IMR-90 (cell line): Measurements from ENCODE around the gene MRC2. TPM values are rescaled to one million over a fixed set of nuclear protein-coding genes. Genes with fewer than 3 reads are reported as not detected.

Experiments
- ATAC-seq: fragments of 200-7000 bp; cut with Tn5 transposase; 2 replicates; pipeline ENCODE4 v1.9.1; 2020; ENCODE audit warnings: low read depth, mild to moderate bottlenecking, moderate library complexity
- BruUV-seq: library from RNA; stranded (reverse); fragments of 400-500 nt; replicated peaks from 2 replicates; lab custom pipeline; 2021; lab: Mats Ljungman, UMichigan
- CTCF ChIA-PET: fragments of 300-600 bp; formaldehyde crosslinking; extraction: SDS; loops from one replicate; lab custom pipeline; 2021; ENCODE audit warnings: antibody characterized with exemption; lab: Yijun Ruan, JAX
- POLR2A ChIA-PET: fragments of 300-600 bp; sonication (Branson Sonifier 250); formaldehyde crosslinking; loops from one replicate; lab custom pipeline; 2022; ENCODE audit warnings: antibody characterized with exemption; ENCODE audit not compliant: unreplicated experiment; lab: Charles Lee
- DNase-seq: peaks from one replicate; pipeline ENCODE4 v3.0.0; 2013
- H2AFZ ChIP-seq: replicated peaks from 2 replicates; pipeline ENCODE3; 2013; ENCODE audit warnings: low read length, mild to moderate bottlenecking; ENCODE audit not compliant: poor library complexity
- H2AK5ac ChIP-seq: 2 replicates; pipeline ENCODE4 v1.6.1; 2013; ENCODE audit warnings: low read depth, low read length, inconsistent platforms
- H2AK9ac ChIP-seq: replicated peaks from 2 replicates; pipeline ENCODE3; 2013; ENCODE audit warnings: mild to moderate bottlenecking, low read depth, low read length, moderate library complexity; ENCODE audit not compliant: poor library complexity
- H2BK120ac ChIP-seq: 2 replicates; pipeline ENCODE4 v1.6.1; 2013; ENCODE audit warnings: low read depth, low read length, inconsistent platforms
- H2BK15ac ChIP-seq: 3 replicates; pipeline ENCODE4 v1.6.1; 2013; ENCODE audit warnings: low read depth, low read length, inconsistent platforms
- H2BK20ac ChIP-seq: 2 replicates; pipeline ENCODE4 v1.6.1; 2013; ENCODE audit warnings: low read depth, mild to moderate bottlenecking, inconsistent platforms, low read length, moderate library complexity
- H2BK5ac ChIP-seq: 2 replicates; pipeline ENCODE4 v1.6.1; 2013; ENCODE audit warnings: mild to moderate bottlenecking, low read depth, low read length, inconsistent platforms; ENCODE audit not compliant: poor library complexity, severe bottlenecking
- H3K14ac ChIP-seq: replicated peaks from 2 replicates; pipeline ENCODE4 v1.6.1; 2013; ENCODE audit warnings: low read depth, low read length, inconsistent platforms
- H3K18ac ChIP-seq: 2 replicates; pipeline ENCODE4 v1.6.1; 2013; ENCODE audit warnings: low read depth, low read length, control low read depth
- H3K23ac ChIP-seq: 2 replicates; pipeline ENCODE4 v1.6.1; 2013; ENCODE audit warnings: low read depth, low read length, inconsistent platforms
- H3K27ac ChIP-seq: 2 replicates; pipeline ENCODE4 v1.5.1; 2013; ENCODE audit warnings: mild to moderate bottlenecking, control low read depth, low read length; ENCODE audit not compliant: insufficient read depth
- H3K27me3 ChIP-seq: 2 replicates; pipeline ENCODE4 v1.6.1; 2013; ENCODE audit warnings: low read length; ENCODE audit not compliant: control insufficient read depth, insufficient read depth
- H3K36me3 ChIP-seq: 2 replicates; pipeline ENCODE4 v1.6.1; 2013; ENCODE audit warnings: low read length, mixed read lengths; ENCODE audit not compliant: control insufficient read depth, insufficient read depth
- H3K4ac ChIP-seq: 2 replicates; pipeline ENCODE4 v1.6.1; 2013; ENCODE audit warnings: low read depth, low read length, inconsistent platforms
- H3K4me1 ChIP-seq: 2 replicates; pipeline ENCODE4 v1.6.1; 2013; ENCODE audit warnings: low read length, mixed read lengths; ENCODE audit not compliant: control insufficient read depth, insufficient read depth
- H3K4me2 ChIP-seq: 2 replicates; pipeline ENCODE4 v1.6.1; 2013; ENCODE audit warnings: low read depth, mild to moderate bottlenecking, control low read depth, low read length, moderate library complexity
- H3K4me3 ChIP-seq: 2 replicates; pipeline ENCODE4 v1.5.1; 2013; ENCODE audit warnings: low read depth, mild to moderate bottlenecking, control low read depth, low read length, moderate library complexity; ENCODE audit not compliant: insufficient read depth
- H3K56ac ChIP-seq: 2 replicates; pipeline ENCODE4 v1.6.1; 2013; ENCODE audit warnings: low read length, inconsistent platforms; ENCODE audit not compliant: insufficient read depth; ENCODE audit errors: extremely low read depth
- H3K79me1 ChIP-seq, 2 experiments: 2 replicates each; pipeline ENCODE4 v1.6.1; 2013; ENCODE audit warnings: low read length in 2 of 2, inconsistent platforms in 1 of 2, low read depth in 1 of 2
- H3K9ac ChIP-seq: 2 replicates; pipeline ENCODE4 v1.6.1; 2013; ENCODE audit warnings: low read depth, low read length, control low read depth
- H3K9me1 ChIP-seq: 2 replicates; pipeline ENCODE4 v1.6.1; 2013; ENCODE audit warnings: low read length, inconsistent platforms; ENCODE audit not compliant: insufficient read depth
- H3K9me3 ChIP-seq: 2 replicates; pipeline ENCODE4 v1.6.1; 2013; ENCODE audit warnings: low read length; ENCODE audit not compliant: control insufficient read depth, insufficient read depth
- H4K20me1 ChIP-seq: 2 replicates; pipeline ENCODE4 v1.6.1; 2013; ENCODE audit warnings: low read length, inconsistent platforms; ENCODE audit not compliant: insufficient read depth
- H4K5ac ChIP-seq: 2 replicates; pipeline ENCODE4 v1.6.1; 2013; ENCODE audit warnings: mild to moderate bottlenecking, low read depth, low read length, control low read depth
- H4K8ac ChIP-seq, 2 experiments: 2 replicates each; pipeline ENCODE4 v1.6.1; 2013; ENCODE audit warnings: low read depth in 2 of 2, low read length in 2 of 2, control low read depth in 1 of 2, inconsistent platforms in 1 of 2
- H4K91ac ChIP-seq: 2 replicates; pipeline ENCODE4 v1.6.1; 2013; ENCODE audit warnings: low read depth, low read length, inconsistent platforms; ENCODE audit not compliant: insufficient read depth
- BHLHE40 ChIP-seq: fragments of 150-350 bp; IDR thresholded peaks from 2 replicates; pipeline ENCODE4 v1.6.1; 2016; ENCODE audit warnings: mild to moderate bottlenecking, low read depth, low read length
- CEBPB ChIP-seq: IDR thresholded peaks from 2 replicates; pipeline ENCODE4 v1.6.1; 2012; ENCODE audit warnings: low read depth, low read length, improper control_type of control experiment
- CHD1 ChIP-seq: IDR thresholded peaks from 2 replicates; pipeline ENCODE4 v1.6.1; 2012; ENCODE audit warnings: low read depth, low read length, improper control_type of control experiment
- ELK1 ChIP-seq: fragments of 150-350 bp; IDR thresholded peaks from 2 replicates; pipeline ENCODE4 v1.6.1; 2016; ENCODE audit warnings: low read depth, mild to moderate bottlenecking, low read length, moderate library complexity, borderline replicate concordance
- FOS ChIP-seq: fragments of 150-350 bp; IDR thresholded peaks from 2 replicates; pipeline ENCODE4 v1.6.1; 2016; ENCODE audit warnings: low read depth, low read length
- MAFK ChIP-seq: IDR thresholded peaks from 2 replicates; pipeline ENCODE4 v1.6.1; 2012; ENCODE audit warnings: low read depth, low read length, improper control_type of control experiment
- MAZ ChIP-seq: IDR thresholded peaks from 2 replicates; pipeline ENCODE4 v1.6.1; 2012; ENCODE audit warnings: low read depth, mild to moderate bottlenecking, low read length, improper control_type of control experiment, moderate library complexity, borderline replicate concordance
- NFE2L2 ChIP-seq: fragments of 150-350 bp; IDR thresholded peaks from 2 replicates; pipeline ENCODE4 v1.6.1; 2016; ENCODE audit warnings: low read depth, mild to moderate bottlenecking, low read length
- POLR2A ChIP-seq: IDR thresholded peaks from 2 replicates; pipeline ENCODE4 v1.6.1; 2012; ENCODE audit warnings: mild to moderate bottlenecking, low read depth, low read length
- RAD21 ChIP-seq: IDR thresholded peaks from 2 replicates; pipeline ENCODE4 v1.6.1; 2012; ENCODE audit warnings: low read length, improper control_type of control experiment
- RCOR1 ChIP-seq: IDR thresholded peaks from 2 replicates; pipeline ENCODE4 v1.6.1; 2012; ENCODE audit warnings: mild to moderate bottlenecking, low read length, improper control_type of control experiment; ENCODE audit not compliant: insufficient replicate concordance
- RFX5 ChIP-seq: IDR thresholded peaks from 2 replicates; pipeline ENCODE4 v1.8.0; 2012; ENCODE audit warnings: low read depth, mild to moderate bottlenecking, low read length, moderate library complexity
- SMC3 ChIP-seq: fragments of 150-350 bp; IDR thresholded peaks from 2 replicates; pipeline ENCODE4 v1.6.1; 2016; ENCODE audit warnings: low read depth, mild to moderate bottlenecking, antibody characterized with exemption, low read length, moderate library complexity
- USF2 ChIP-seq: fragments of 150-350 bp; IDR thresholded peaks from 2 replicates; pipeline ENCODE4 v1.6.1; 2017; ENCODE audit warnings: mild to moderate bottlenecking, antibody characterized with exemption, low read length, low read depth
- WGBS, 2 experiments: methylation state at CpG; one replicate each; pipeline versions ENCODE4 v1.1.5 to v1.1.7; 2013; ENCODE audit warnings: missing lambda C conversion rate in 2 of 2; ENCODE audit not compliant: insufficient read length in 1 of 2; ENCODE audit errors: extremely low coverage in 2 of 2; 5-methylcytosine and 5-hydroxymethylcytosine counted together
- dilution Hi-C: fragments of 300-500 bp; cut with HindIII; formaldehyde crosslinking; loops from one replicate; pipeline ENCODE4 v1.14.3; 2018; ENCODE audit warnings: low sequenced_read_pairs; ENCODE audit not compliant: unreplicated experiment
- in situ Hi-C: fragments of 300-500 bp; cut with MboI; formaldehyde crosslinking; loops from 3 replicates; pipeline ENCODE4 v1.14.3; 2019; ENCODE audit warnings: low sequenced_read_pairs, inconsistent platforms, mixed read lengths
- intact Hi-C: fragments of 100-400 bp; cut with micrococcal nuclease; formaldehyde crosslinking; loops from 2 replicates; pipeline ENCODE4 v1.10.0; 2022
- polyA plus RNA-seq, 3 experiments: library from polyadenylated mRNA; depleted of rRNA; stranded (reverse); fragments of >200 nt; gene quantifications; 2 replicates each; pipeline ENCODE4 v1.2.3, GENCODE V29; 2012; ENCODE audit warnings: low replicate concordance in 1 of 3
- total RNA-seq: library from RNA; depleted of rRNA; stranded (reverse); fragments of >200 nt; gene quantifications from 2 replicates; pipeline ENCODE4 v1.2.3, GENCODE V29; 2012
- TF ChIP-seq, protein P1 (sequence below): conservative IDR thresholded peaks from 2 replicates; pipeline ENCODE4 v1.5.1; 2012; ENCODE audit warnings: mild to moderate bottlenecking, low read depth, low read length, improper control_type of control experiment

The MRC2 gene
- total and polyA plus RNA-seq, 2 of the 4 experiments (the other 2 are of a cell fraction): 39.3 to 137 TPM

GRCh38 chr17:62596662-62597061, 30.8 kb upstream of the MRC2 start:
- in situ Hi-C loops (no loop called here), intact Hi-C loops (no loop called here), dilution Hi-C loops (no loop called here)
- peaks cover 34% of the 10 kb centered on the region in 2 experiments for H3K79me1 ChIP-seq
- H2BK20ac ChIP-seq: no peak overlapping the region
- no peak overlapping the region for H2BK5ac ChIP-seq
- ChIA-PET POLR2A (no interaction called here), CTCF (interaction anchor here (0.8 kb wide), 1 partner anchor 1125 kb away, joined by 3 read pairs; no protein-coding TSS in a partner anchor)
- ATAC-seq (no peak), DNase-seq (no peak)
- peaks cover 11% of the 10 kb centered on the region for H4K20me1 ChIP-seq
- H3K4ac ChIP-seq: no peak overlapping the region
- H4K5ac ChIP-seq: no peak overlapping the region
- no peaks in the 10 kb centered on the region for H3K27me3 ChIP-seq
- no peak overlapping the region for H2BK15ac ChIP-seq
- H3K9me3 ChIP-seq: no peaks in the 10 kb centered on the region
- H3K14ac ChIP-seq: no peak overlapping the region
- no peak overlapping the region for H2BK120ac ChIP-seq
- WGBS, 2 experiments: no CpG with 5 or more reads among the region's 2 CpGs
- no peak overlapping the region for H2AK5ac ChIP-seq
- no peak overlapping the region for H3K9ac ChIP-seq
- no peak overlapping the region for H3K4me3 ChIP-seq
- H3K23ac ChIP-seq: no peak overlapping the region
- BruUV-seq: no TSS peak
- no peak overlapping the region for H3K27ac ChIP-seq
- TF ChIP-seq RFX5: no peak
- no peak for TF ChIP-seq NFE2L2
- no peak for TF ChIP-seq RAD21
- TF ChIP-seq, protein P1, sequence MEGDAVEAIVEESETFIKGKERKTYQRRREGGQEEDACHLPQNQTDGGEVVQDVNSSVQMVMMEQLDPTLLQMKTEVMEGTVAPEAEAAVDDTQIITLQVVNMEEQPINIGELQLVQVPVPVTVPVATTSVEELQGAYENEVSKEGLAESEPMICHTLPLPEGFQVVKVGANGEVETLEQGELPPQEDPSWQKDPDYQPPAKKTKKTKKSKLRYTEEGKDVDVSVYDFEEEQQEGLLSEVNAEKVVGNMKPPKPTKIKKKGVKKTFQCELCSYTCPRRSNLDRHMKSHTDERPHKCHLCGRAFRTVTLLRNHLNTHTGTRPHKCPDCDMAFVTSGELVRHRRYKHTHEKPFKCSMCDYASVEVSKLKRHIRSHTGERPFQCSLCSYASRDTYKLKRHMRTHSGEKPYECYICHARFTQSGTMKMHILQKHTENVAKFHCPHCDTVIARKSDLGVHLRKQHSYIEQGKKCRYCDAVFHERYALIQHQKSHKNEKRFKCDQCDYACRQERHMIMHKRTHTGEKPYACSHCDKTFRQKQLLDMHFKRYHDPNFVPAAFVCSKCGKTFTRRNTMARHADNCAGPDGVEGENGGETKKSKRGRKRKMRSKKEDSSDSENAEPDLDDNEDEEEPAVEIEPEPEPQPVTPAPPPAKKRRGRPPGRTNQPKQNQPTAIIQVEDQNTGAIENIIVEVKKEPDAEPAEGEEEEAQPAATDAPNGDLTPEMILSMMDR: no peak
- TF ChIP-seq MAFK: no peak
- TF ChIP-seq BHLHE40: no peak
- TF ChIP-seq FOS: no peak
- TF ChIP-seq USF2: no peak
- TF ChIP-seq RCOR1: no peak
- no peak for TF ChIP-seq CHD1
- no peak for TF ChIP-seq SMC3
- TF ChIP-seq CEBPB: no peak
- no peak for TF ChIP-seq POLR2A
- TF ChIP-seq ELK1: no peak
- no peak for TF ChIP-seq MAZ
- no peak overlapping the region for H2AFZ ChIP-seq
- peaks cover 14% of the 10 kb centered on the region for H3K9me1 ChIP-seq
- peaks cover 7% of the 10 kb centered on the region for H3K4me1 ChIP-seq
- no peak overlapping the region for H4K91ac ChIP-seq
- H3K18ac ChIP-seq: no peak overlapping the region
- H3K56ac ChIP-seq: no peak overlapping the region
- H2AK9ac ChIP-seq: no peak overlapping the region
- H3K4me2 ChIP-seq: no peak overlapping the region
- no peak overlapping the region for H4K8ac ChIP-seq
- H3K36me3 ChIP-seq: peaks cover 32% of the 10 kb centered on the region
